HEK293T (cell line): Measurements from ENCODE around the gene RAB22A.

Experiments
- ARNT ChIP-seq: fragments of 450-650 bp; IDR thresholded peaks from 2 replicates; pipeline ENCODE4 v1.6.1; 2017; ENCODE audit warnings: mild to moderate bottlenecking
- CTBP1 ChIP-seq: fragments of 450-650 bp; IDR thresholded peaks from 2 replicates; pipeline ENCODE4 v1.6.1; 2016; ENCODE audit warnings: borderline replicate concordance
- FOXA1 ChIP-seq: fragments of 450-650 bp; IDR thresholded peaks from 2 replicates; pipeline ENCODE4 v1.6.1; 2016; ENCODE audit warnings: mild to moderate bottlenecking
- FOXK2 ChIP-seq: fragments of 450-650 bp; IDR thresholded peaks from 2 replicates; pipeline ENCODE4 v1.6.1; 2016; ENCODE audit warnings: mild to moderate bottlenecking
- SP1 ChIP-seq: fragments of 450-650 bp; IDR thresholded peaks from 2 replicates; pipeline ENCODE4 v1.6.1; 2017

DNA sequence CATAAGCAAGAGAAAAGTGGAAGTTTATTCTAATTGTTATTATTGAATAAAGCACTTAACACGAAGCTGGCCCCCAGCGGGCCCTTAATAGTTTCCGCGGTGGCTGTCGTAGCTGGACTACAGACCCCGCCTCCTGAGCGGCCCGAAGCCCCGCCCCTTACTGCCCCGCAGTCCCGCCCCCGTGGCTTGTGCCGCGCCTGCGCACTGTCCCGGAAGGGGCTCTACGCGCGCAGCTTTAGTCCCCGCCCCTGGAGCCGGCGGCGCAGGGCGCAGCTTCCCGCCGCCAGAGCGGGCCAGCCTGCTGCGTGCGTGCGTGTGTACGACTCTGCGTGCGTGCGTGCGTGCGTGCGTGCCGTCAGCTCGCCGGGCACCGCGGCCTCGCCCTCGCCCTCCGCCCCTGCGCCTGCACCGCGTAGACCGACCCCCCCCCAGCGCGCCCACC lies 79.4 kb downstream of the RAB22A start, which contains the start of gene VAPB:
- TF ChIP-seq SP1 (no peak), CTBP1 (no peak), ARNT (peak; percentile 75; the same call in 1 of the 2 replicates), FOXA1 (no peak), FOXK2 (no peak)
